Endothelial cell of umbilical vein (primary cell): ENCODE measurements around the gene BRS3. TPM values are rescaled to one million over a fixed set of nuclear protein-coding genes. Genes with fewer than 3 reads are reported as not detected.

ENCODE experiments used
- BruUV-seq: library from RNA; stranded (reverse); fragments of 400-500 nt; replicated peaks from 2 replicates; lab custom pipeline; 2021; lab: Mats Ljungman, UMichigan
- CTCF ChIA-PET: fragments of 300-600, 350-600 bp; sonication (Branson Sonifier 250); formaldehyde crosslinking; loops from one replicate; lab custom pipeline; 2021; ENCODE audit warnings: antibody characterized with exemption, inconsistent platforms; lab: Charles Lee
- POLR2A ChIA-PET: fragments of 300-600, 350-600 bp; sonication (Branson Sonifier 250); formaldehyde crosslinking; loops from one replicate; lab custom pipeline; 2021; ENCODE audit warnings: antibody characterized with exemption, inconsistent platforms; lab: Charles Lee
- DNase-seq: peaks from one replicate; pipeline ENCODE4 v3.0.0-alpha.2; 2011; ENCODE audit warnings: low read depth, low spot score
- FAIRE-seq: peaks from 2 replicates; lab custom pipeline; 2011; peaks lifted over from hg19 to GRCh38; lab: Jason Lieb, UNC
- H2AFZ ChIP-seq: 2 replicates; pipeline ENCODE4 v1.6.0; 2012; ENCODE audit warnings: low read depth, low read length, control low read depth, inconsistent platforms
- H3K27ac ChIP-seq: 2 replicates; pipeline ENCODE4 v1.5.1; 2011; ENCODE audit warnings: low read depth, mild to moderate bottlenecking, control low read depth, low read length, moderate library complexity; ENCODE audit not compliant: insufficient read depth
- H3K27me3 ChIP-seq, 2 experiments: 2 replicates each; pipeline versions ENCODE4 v1.6.0 to v1.6.1; 2011; ENCODE audit warnings: low read length in 2 of 2, mixed read lengths in 1 of 2; ENCODE audit not compliant: control insufficient read depth in 2 of 2, insufficient read depth in 2 of 2
- H3K36me3 ChIP-seq, 2 experiments: 2 replicates in 1 of 2; 3 replicates in 1 of 2; pipeline ENCODE4 v1.5.1; 2011; ENCODE audit warnings: low read length in 2 of 2, mild to moderate bottlenecking in 1 of 2, moderate library complexity in 1 of 2; ENCODE audit not compliant: control insufficient read depth in 2 of 2, insufficient read depth in 2 of 2; ENCODE audit errors: extremely low read depth in 1 of 2
- H3K4me1 ChIP-seq: 3 replicates; pipeline ENCODE4 v1.5.1; 2011; ENCODE audit warnings: mild to moderate bottlenecking, low read length; ENCODE audit not compliant: control insufficient read depth, insufficient read depth; ENCODE audit errors: extremely low read depth
- H3K4me2 ChIP-seq: 2 replicates; pipeline ENCODE4 v1.6.1; 2011; ENCODE audit warnings: low read length, control low read depth, mixed read lengths; ENCODE audit not compliant: insufficient read depth
- H3K4me3 ChIP-seq, 3 experiments: fragments of 200-600 bp in 1 of 3; sonication (generic), shearing (Covaris generic) in 1 of 3; replicated peaks in 1 of 3; 2 replicates each; pipeline ENCODE4 v1.5.1; 2011 to 2016; ENCODE audit warnings: control low read depth in 3 of 3, low read length in 3 of 3, mild to moderate bottlenecking in 2 of 3, inconsistent platforms in 1 of 3, low read depth in 1 of 3, moderate library complexity in 1 of 3; ENCODE audit not compliant: insufficient read depth in 1 of 3
- H3K79me2 ChIP-seq: 2 replicates; pipeline ENCODE4 v1.6.0; 2012; ENCODE audit warnings: low read length, inconsistent platforms; ENCODE audit not compliant: control insufficient read depth, insufficient read depth
- H3K9ac ChIP-seq: replicated peaks from 2 replicates; pipeline ENCODE3; 2011; ENCODE audit warnings: low read length, control low read depth; ENCODE audit not compliant: insufficient read depth; ENCODE audit errors: extremely low read depth
- H3K9me1 ChIP-seq: replicated peaks from 3 replicates; pipeline ENCODE4 v1.6.0; 2011; ENCODE audit warnings: mild to moderate bottlenecking, low read length; ENCODE audit not compliant: control insufficient read depth, insufficient read depth; ENCODE audit errors: extremely low read depth
- H3K9me3 ChIP-seq: replicated peaks from 2 replicates; pipeline ENCODE4 v1.5.1; 2012; ENCODE audit warnings: low read length, inconsistent platforms; ENCODE audit not compliant: control insufficient read depth, insufficient read depth
- H4K20me1 ChIP-seq: replicated peaks from 2 replicates; pipeline ENCODE3; 2011; ENCODE audit warnings: mild to moderate bottlenecking, low read length; ENCODE audit not compliant: control insufficient read depth, insufficient read depth; ENCODE audit errors: extremely low read depth
- CTCF ChIP-seq, 2 donors: IDR thresholded peaks; 1 replicate in 1 of 2; 2 replicates in 1 of 2; pipeline ENCODE4 v1.5.1; 2011; ENCODE audit warnings: low read length in 2 of 2, mild to moderate bottlenecking in 2 of 2, moderate library complexity in 2 of 2, control low read depth in 1 of 2, inconsistent platforms in 1 of 2, low read depth in 1 of 2; ENCODE audit not compliant: insufficient read depth in 1 of 2; ENCODE audit errors: extremely low read depth in 1 of 2
- FOS ChIP-seq: IDR thresholded peaks from 2 replicates; pipeline ENCODE4 v1.6.1; 2011; ENCODE audit warnings: mild to moderate bottlenecking, low read length, moderate library complexity, borderline replicate concordance; ENCODE audit not compliant: insufficient read depth
- GATA2 ChIP-seq: IDR thresholded peaks from 2 replicates; pipeline ENCODE4 v1.7.0; 2011; ENCODE audit warnings: low read depth, mild to moderate bottlenecking, moderate library complexity, mixed read lengths, low read length; ENCODE audit not compliant: insufficient read length, insufficient read depth
- JUN ChIP-seq: IDR thresholded peaks from 2 replicates; pipeline ENCODE4 v1.6.1; 2011; ENCODE audit warnings: borderline replicate concordance, low read depth; ENCODE audit not compliant: insufficient read length, insufficient read depth
- MAX ChIP-seq: IDR thresholded peaks from 2 replicates; pipeline ENCODE4 v1.6.1; 2011; ENCODE audit not compliant: insufficient read depth, insufficient read length
- POLR2AphosphoS5 ChIP-seq: IDR thresholded peaks from 2 replicates; pipeline ENCODE4 v1.6.1; 2012; ENCODE audit warnings: low read depth, mild to moderate bottlenecking, control low read depth, low read length, moderate library complexity; ENCODE audit not compliant: insufficient read depth
- dilution Hi-C: fragments of 300-500 bp; cut with MboI; formaldehyde crosslinking; loops from one replicate; pipeline ENCODE4 v1.15.0; 2019; ENCODE audit warnings: low sequenced_read_pairs; ENCODE audit not compliant: extremely low pct_ligation_motif_present
- intact Hi-C: fragments of 100-400 bp; cut with micrococcal nuclease; formaldehyde crosslinking; loops from one replicate; pipeline ENCODE4 v1.10.0; 2022
- polyA plus RNA-seq, 4 experiments: library from polyadenylated mRNA; depleted of rRNA in 3 of 4; stranded (reverse) in 3 of 4; unstranded in 1 of 4; fragments of >200 nt; gene quantifications; 2 replicates each; pipeline versions ENCODE4 v1.2.1 to v1.2.3, GENCODE V29; 2011 to 2012; ENCODE audit warnings: missing spikeins in 1 of 4
- total RNA-seq: library from RNA; stranded (reverse); gene quantifications from 2 replicates; pipeline ENCODE4 v1.2.3, GENCODE V29; 2021

BRS3 gene
- total and polyA plus RNA-seq, 2 donors (not counting 3 experiments of a cell fraction or from before 2014, with no cell fraction given), result not detected

GRCh38 chrX:136456133-136456532 is 31.6 kb upstream of the BRS3 start:
- Histone ChIP-seq H3K9me3 (no peaks in the 10 kb centered on the region), H3K4me2 (no peak overlapping the region), H3K36me3 (no peaks in the 10 kb centered on the region), H3K79me2 (no peaks in the 10 kb centered on the region), H3K9me1 (no peaks in the 10 kb centered on the region), H4K20me1 (no peaks in the 10 kb centered on the region), H3K4me1 (no peaks in the 10 kb centered on the region), H3K27ac (no peak overlapping the region), H3K9ac (no peak overlapping the region), H3K4me3 (no peak overlapping the region), H2AFZ (no peak overlapping the region), H3K27me3 (no peaks in the 10 kb centered on the region)
- BruUV-seq, result no TSS peak
- dilution Hi-C loops, result no loop called here
- ChIA-PET POLR2A (no interaction called here), CTCF (no interaction called here)
- DNase-seq, result no peak
- no peak for TF ChIP-seq FOS
- no peak for TF ChIP-seq CTCF (IDR thresholded peaks at IDR 0.05; ENCODE audit: extremely low read depth in 1 of 2, insufficient read depth in 1 of 2, low read depth in 1 of 2, low read length in 2 of 2)
- no peak for TF ChIP-seq GATA2
- intact Hi-C loops, result no loop called here
- FAIRE-seq, result no peak

- H3K36me3 ChIP-seq, result no peaks in the 10 kb centered on the region
- no peaks in the 10 kb centered on the region for H4K20me1 ChIP-seq
- H3K27me3 ChIP-seq, result no peaks in the 10 kb centered on the region
- H3K9ac ChIP-seq, result no peak overlapping the region
- BruUV-seq, result no TSS peak
- no peaks in the 10 kb centered on the region for H3K79me2 ChIP-seq
- CTCF ChIA-PET, result no interaction called here
- H3K9me3 ChIP-seq, result no peaks in the 10 kb centered on the region
- intact Hi-C loops (no loop called here), dilution Hi-C loops (no loop called here)
- DNase-seq (no peak), FAIRE-seq (no peak)
- H3K27ac ChIP-seq, result no peak overlapping the region
- no peaks in the 10 kb centered on the region for H3K4me1 ChIP-seq
- no peak overlapping the region for H3K4me3 ChIP-seq
- no peak for TF ChIP-seq MAX
- TF ChIP-seq POLR2AphosphoS5, result no peak
- TF ChIP-seq GATA2, result no peak
- TF ChIP-seq JUN, result no peak
- no peak overlapping the region for H2AFZ ChIP-seq
- H3K4me2 ChIP-seq, result no peak overlapping the region
- POLR2A ChIA-PET, result no interaction called here
- H3K9me1 ChIP-seq, result no peaks in the 10 kb centered on the region
These were observed 30.3 kb upstream of the BRS3 start for GRCh38 chrX:136457303-136457917.
